ENCODE results near the gene CXCL6.

CXCL6 gene

DNA sequence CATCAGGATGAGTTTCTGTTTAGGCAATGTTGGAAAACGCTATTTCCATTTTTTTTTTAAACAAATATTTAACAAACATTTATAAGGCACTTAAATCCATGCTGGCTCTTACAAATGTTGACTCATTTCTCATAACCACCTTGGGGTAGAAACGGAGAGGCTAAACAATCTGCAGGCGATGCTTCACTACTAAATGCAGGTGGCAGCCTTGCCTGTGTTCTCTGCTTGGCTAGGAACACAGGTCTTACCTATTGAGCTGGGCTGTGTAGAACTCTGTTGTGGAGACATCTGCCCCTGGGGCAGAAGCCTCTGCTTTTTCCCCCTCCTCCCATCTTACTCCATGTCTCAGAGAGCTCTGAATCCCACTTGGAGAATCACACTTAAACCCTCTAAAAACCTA, 31.3 kb downstream of the CXCL6 start:
- no peak for DNase-seq (ENCODE audit: low read depth in 3 of 3, low spot score in 1 of 3)

DNA sequence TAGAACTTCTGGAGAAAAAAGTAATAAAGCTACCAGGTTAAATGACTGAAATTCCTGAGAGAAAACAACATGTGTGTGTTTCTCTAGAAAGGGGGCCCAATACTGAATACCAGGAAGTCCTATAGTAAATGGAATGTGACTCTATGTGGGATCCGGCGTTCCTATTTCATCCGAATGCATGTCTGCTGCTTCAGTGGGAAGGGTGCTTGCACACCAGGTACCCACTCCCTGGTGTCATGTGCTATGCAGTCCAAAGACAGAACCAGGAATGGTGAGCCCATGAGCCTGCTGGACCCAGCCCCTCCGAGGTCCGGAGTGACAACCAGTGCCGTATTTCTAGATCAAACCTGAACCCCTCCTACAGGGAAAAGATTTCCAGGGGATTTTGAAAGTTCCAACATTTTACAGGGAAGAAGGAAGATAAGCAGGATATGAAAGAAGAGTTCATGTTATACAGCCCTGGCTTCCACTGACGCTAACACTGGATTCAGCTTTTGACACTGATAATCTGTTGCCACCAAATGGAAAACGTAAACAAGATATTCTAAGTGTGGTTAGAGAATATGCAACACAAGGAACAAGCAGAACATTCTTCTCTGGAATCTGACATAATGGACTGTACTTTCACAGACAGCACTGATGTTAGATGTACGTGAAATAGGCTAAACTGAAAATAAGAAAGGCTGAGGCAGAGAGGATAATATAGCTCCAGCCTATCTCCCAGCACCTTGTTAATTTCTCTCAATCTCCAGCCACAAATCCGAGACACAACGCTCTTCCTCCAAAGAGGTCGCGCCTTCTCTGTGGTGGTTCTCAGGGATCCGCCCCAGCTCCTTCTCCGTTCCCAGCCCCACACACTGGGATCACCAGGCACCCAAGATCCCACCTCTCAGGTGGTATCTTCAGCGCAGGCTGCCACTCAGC, 32.0 kb downstream of the CXCL6 start:
- DNase-seq (ENCODE audit: low read depth in 3 of 3, low spot score in 1 of 3): no peak

DNA sequence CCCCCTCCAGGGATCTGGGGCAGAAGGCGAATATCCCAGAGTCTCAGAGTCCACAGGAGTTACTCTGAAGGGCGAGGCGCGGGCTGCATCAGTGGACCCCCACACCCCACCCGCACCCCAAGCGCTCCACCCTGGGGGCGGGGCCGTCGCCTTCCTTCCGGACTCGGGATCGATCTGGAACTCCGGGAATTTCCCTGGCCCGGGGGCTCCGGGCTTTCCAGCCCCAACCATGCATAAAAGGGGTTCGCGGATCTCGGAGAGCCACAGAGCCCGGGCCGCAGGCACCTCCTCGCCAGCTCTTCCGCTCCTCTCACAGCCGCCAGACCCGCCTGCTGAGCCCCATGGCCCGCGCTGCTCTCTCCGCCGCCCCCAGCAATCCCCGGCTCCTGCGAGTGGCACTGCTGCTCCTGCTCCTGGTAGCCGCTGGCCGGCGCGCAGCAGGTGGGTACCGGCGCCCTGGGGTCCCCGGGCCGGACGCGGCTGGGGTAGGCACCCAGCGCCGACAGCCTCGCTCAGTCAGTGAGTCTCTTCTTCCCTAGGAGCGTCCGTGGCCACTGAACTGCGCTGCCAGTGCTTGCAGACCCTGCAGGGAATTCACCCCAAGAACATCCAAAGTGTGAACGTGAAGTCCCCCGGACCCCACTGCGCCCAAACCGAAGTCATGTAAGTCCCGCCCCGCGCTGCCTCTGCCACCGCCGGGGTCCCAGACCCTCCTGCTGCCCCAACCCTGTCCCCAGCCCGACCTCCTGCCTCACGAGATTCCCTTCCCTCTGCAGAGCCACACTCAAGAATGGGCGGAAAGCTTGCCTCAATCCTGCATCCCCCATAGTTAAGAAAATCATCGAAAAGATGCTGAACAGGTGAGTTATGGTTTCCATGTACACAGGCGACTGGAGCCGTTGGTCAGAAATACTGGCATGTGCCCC, 32.9 kb downstream of the CXCL6 start, which contains the start of gene CXCL1:
TSS of gene CXCL1 (plus strand) at position 264 of the 926 bp plus-strand sequence. CDS start at position 342, 78 bp downstream.
- no peak for DNase-seq (ENCODE audit: low read depth in 3 of 3, low spot score in 1 of 3)

DNA sequence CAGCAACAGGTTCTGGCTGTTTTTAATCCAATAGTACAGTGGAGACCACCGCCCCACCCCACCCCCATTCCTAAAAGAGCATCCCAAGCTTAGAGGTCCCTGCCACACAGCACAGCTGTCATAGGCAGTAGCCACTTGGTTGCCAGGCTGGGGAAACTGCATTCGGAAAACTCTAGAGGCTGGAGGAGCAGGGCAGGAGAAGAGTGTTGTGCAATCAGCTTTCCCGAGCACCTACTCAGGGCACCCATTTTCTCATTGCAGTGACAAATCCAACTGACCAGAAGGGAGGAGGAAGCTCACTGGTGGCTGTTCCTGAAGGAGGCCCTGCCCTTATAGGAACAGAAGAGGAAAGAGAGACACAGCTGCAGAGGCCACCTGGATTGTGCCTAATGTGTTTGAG, 33.8 kb downstream of the CXCL6 start:
- no peak for DNase-seq (ENCODE audit: low read depth in 3 of 3, low spot score in 1 of 3)

DNA sequence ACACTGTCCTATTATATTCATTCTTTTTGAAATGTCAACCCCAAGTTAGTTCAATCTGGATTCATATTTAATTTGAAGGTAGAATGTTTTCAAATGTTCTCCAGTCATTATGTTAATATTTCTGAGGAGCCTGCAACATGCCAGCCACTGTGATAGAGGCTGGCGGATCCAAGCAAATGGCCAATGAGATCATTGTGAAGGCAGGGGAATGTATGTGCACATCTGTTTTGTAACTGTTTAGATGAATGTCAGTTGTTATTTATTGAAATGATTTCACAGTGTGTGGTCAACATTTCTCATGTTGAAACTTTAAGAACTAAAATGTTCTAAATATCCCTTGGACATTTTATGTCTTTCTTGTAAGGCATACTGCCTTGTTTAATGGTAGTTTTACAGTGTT, 34.3 kb downstream of the CXCL6 start:
- DNase-seq (ENCODE audit: low read depth in 3 of 3, low spot score in 1 of 3): no peak

DNA sequence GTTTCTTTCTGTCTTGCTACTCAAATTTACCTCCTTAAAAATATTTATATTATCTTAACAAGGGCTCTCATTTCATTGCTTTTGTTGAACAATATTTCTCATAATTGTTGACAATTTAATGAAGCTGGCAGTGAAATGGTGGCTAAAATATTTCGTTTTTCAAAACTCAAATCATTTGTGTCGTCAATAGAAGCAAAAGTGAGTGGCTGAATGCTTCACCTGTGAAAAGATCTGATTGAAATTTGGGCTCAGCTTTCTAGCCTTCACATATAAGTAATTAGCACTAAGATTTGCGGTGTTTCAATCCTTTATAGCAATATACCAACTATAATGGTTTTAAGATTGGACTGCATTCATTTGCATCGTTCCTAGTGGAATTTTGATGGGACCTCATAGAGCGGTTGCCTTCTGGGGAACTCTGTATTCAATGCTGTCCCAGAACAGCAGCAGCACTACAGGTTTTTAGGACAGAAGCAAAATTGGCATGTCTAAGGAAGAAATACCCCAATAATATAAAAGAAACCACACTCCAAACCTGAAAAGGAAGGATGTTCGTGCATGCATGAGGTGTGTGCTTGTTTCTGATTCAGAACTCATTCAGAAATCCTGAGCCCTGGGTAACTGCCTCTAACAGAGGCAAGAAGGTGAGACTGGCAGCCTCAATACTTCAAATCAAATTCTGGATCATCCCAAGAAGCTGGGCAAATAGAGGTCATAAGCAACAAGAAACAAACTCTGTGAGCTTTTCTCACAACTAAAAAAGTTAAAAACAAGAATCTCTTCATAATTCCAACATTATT, 35.2 kb downstream of the CXCL6 start:
- no peak for DNase-seq (ENCODE audit: low read depth in 3 of 3, low spot score in 1 of 3)

DNA sequence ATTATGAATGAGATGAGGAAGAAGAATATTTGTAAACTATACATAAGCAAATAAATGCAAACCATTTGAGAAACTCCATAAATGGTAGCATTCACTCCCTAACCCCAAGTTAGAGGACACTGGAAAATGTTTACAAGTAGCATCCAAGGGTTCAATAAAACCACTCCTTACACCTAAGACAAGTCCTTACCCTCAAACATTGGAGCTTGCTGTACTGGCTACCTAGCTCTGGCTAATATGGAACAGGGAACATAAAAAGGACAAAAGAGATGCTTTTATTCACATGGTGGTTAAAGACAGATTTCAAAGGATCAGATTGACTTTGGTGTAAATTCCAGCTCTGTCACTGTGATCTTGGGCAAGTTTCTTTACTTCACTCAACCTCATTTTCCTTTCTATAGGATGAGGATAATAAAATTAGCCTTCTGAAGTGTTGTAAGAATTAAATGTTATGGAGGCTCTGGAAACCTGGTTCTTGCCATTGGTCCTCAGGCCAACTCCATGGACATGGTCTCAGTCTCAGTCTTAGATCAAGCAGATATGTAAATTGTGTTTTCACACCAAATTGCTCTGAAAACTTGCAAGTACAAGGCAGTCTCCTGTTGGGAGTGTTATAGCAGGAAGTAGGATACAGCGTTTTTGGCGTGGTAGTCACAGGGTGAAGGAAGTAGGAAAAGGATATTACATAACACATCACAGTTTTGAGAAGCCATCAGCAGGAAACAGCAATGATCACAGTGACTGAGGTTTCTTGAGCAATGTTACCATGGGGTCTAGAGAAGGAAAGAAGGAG, 36.0 kb downstream of the CXCL6 start:
- DNase-seq (ENCODE audit: low read depth in 3 of 3, low spot score in 1 of 3): no peak

DNA sequence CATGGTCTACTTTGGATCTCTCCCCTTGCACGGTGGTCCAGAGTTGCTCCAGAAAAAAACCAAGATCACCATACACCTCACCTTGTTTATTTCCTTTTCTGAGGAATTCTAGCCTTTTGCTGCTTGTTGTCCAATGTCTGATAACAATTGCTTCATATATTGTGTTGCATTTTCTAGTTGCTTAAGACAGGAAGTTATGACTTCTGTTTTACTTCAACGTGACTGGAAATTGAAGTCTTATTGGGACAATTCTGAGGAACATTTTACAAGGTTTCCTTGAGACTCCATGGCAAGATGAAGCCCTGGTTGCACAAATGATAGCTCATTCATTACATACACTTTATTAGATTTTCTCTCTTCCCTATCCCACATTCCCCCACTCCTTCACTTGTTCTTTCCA, 37.9 kb downstream of the CXCL6 start:
- DNase-seq (ENCODE audit: low read depth in 3 of 3, low spot score in 1 of 3): no peak

DNA sequence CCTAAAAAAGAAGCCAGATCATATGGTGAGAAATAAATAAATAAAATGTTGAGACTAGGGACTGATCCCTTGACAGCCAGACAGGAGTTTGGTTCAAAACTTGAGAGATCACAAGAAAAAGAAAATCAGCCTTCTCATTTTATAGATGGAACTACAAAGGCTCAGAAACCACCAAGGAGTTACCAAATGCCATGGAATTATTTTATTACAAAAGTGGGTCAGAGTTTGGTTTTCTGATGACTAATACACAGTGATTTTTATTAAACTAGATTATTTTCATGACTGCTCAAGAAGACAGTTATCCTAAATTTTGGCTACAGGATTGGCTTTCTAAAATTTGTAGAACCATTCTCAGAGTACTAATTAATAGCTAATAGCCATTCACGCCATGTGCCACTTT, 38.9 kb downstream of the CXCL6 start:
- DNase-seq (ENCODE audit: low read depth in 3 of 3, low spot score in 1 of 3): no peak

DNA sequence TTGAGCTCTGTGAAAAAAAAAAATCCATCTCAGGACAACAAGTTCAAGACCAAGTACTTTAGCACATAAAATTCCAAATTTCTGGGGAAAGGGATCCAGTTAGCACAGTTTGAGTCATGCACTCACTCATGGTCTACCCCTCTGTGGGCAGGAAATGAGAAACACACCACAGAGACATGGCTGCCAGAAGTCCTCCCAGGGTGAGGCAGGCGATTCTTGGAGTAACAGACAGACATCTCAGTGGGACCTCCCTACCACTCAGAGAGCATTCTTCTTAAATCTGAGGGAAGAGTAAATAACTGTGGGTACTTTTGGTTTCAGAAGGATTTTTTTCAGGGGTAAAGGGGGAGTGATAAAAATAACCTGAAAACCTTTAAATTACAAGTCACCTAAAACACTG, 46.8 kb downstream of the CXCL6 start:
- DNase-seq (ENCODE audit: low read depth in 3 of 3, low spot score in 1 of 3): no peak

DNA sequence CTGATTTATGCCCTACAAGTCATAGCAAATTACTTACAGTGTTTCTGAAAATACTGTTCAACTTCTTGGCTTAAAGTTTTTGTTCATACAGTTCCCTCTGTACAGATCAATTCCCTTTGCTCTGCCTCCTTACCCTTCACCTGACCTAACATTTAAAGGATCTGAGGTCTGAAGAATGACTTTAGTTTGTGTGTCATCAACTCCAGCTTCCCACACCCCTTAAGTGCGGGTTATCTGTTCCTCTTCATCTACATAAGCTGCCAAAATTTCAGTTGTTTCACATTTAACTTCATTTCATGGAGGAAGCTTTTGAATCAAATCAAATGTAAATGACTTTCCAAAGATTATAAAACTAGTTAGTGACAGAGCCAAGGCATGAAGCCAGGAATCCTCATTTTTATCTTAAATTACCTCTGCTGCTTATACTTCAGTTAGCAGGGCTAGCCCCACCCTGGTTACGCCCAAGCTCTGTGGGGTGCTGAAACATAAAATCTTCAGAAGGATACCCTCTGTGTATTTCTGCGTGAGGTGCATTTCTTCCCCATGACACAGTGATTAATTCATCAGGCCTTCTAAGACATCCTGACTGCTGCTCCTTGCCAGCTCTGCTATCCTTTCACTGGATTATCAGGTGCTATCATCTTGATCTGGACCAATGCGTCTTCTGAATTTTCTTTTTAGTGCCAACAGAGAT, 49.2 kb downstream of the CXCL6 start:
- DNase-seq (ENCODE audit: low read depth in 3 of 3, low spot score in 1 of 3): no peak

Measured in stimulated activated CD4-positive, alpha-beta T cell treated with anti-CD3 and anti-CD28 coated beads, TNF-alpha, amount 100 ng/mL, for 1 hour (primary cell).